Left renal pelvis (tissue), 4 donors: ENCODE measurements around the gene EEF1B2. TPM values are rescaled to one million over a fixed set of nuclear protein-coding genes. Genes with fewer than 3 reads are reported as not detected.

ENCODE experiments used
- DNase-seq, 4 donors: peaks; one replicate each; pipeline ENCODE4 v3.0.0-alpha.2; 2013; ENCODE audit warnings: low read depth in 4 of 4, low spot score in 3 of 4
- polyA plus RNA-seq, 4 donors: library from polyadenylated mRNA; unstranded; fragments of 120-200 nt; gene quantifications; one replicate each; pipeline ENCODE4 v1.2.1, GENCODE V29; 2013; ENCODE audit not compliant: insufficient read length in 4 of 4

Gene EEF1B2
- polyA plus RNA-seq, 4 donors = 477 to 675 (median 605) TPM

- DNase-seq = no peak
Measured at GRCh38 chr2:206211657-206212255, 52.1 kb downstream of the EEF1B2 start.

Other genes with a start within 250 kb of the EEF1B2 start
- gene INO80D, start 73.7 kb upstream of the EEF1B2 start, polyA plus RNA-seq = 10 to 100 TPM in 3 of 4 donors, 1 to 10 TPM in 1; 7.9 to 11.2 (median 10.7) TPM
- 10 to 100 TPM; 44.2 to 74.1 (median 72.7) TPM for gene NDUFS1, start 451 bp upstream of the EEF1B2 start, polyA plus RNA-seq
- 10 to 100 TPM; 10.3 to 12.4 (median 11.2) TPM for gene ZDBF2, start 114.8 kb downstream of the EEF1B2 start, polyA plus RNA-seq